ENCODE measurements around the gene TCFL5.

- TF ChIP-seq, protein P1, sequence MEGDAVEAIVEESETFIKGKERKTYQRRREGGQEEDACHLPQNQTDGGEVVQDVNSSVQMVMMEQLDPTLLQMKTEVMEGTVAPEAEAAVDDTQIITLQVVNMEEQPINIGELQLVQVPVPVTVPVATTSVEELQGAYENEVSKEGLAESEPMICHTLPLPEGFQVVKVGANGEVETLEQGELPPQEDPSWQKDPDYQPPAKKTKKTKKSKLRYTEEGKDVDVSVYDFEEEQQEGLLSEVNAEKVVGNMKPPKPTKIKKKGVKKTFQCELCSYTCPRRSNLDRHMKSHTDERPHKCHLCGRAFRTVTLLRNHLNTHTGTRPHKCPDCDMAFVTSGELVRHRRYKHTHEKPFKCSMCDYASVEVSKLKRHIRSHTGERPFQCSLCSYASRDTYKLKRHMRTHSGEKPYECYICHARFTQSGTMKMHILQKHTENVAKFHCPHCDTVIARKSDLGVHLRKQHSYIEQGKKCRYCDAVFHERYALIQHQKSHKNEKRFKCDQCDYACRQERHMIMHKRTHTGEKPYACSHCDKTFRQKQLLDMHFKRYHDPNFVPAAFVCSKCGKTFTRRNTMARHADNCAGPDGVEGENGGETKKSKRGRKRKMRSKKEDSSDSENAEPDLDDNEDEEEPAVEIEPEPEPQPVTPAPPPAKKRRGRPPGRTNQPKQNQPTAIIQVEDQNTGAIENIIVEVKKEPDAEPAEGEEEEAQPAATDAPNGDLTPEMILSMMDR (IDR thresholded peaks at IDR 0.05; ENCODE audit: borderline replicate concordance, extremely low read depth, low read length, poor library complexity, severe bottlenecking) = no peak
- TF ChIP-seq EZH2 (IDR thresholded peaks at IDR 0.05; ENCODE audit: borderline replicate concordance, low read depth, low read length, severe bottlenecking) = no peak
Measured at GRCh38 chr20:62794007-62794724, 67.5 kb downstream of the TCFL5 start.

Data from DND-41 (cell line).